Measurements from ENCODE around the gene ITSN2. TPM values are rescaled to one million over a fixed set of nuclear protein-coding genes. Genes with fewer than 3 reads are reported as not detected.
"Not testable (repeated sequence)": the region's sequence is repeated elsewhere in the genome, so short reads cannot be mapped to it uniquely, and the experiment has no call there.

The ITSN2 gene
- total RNA-seq, 1 donor from 2014 or later = 19.6 TPM

DNA sequence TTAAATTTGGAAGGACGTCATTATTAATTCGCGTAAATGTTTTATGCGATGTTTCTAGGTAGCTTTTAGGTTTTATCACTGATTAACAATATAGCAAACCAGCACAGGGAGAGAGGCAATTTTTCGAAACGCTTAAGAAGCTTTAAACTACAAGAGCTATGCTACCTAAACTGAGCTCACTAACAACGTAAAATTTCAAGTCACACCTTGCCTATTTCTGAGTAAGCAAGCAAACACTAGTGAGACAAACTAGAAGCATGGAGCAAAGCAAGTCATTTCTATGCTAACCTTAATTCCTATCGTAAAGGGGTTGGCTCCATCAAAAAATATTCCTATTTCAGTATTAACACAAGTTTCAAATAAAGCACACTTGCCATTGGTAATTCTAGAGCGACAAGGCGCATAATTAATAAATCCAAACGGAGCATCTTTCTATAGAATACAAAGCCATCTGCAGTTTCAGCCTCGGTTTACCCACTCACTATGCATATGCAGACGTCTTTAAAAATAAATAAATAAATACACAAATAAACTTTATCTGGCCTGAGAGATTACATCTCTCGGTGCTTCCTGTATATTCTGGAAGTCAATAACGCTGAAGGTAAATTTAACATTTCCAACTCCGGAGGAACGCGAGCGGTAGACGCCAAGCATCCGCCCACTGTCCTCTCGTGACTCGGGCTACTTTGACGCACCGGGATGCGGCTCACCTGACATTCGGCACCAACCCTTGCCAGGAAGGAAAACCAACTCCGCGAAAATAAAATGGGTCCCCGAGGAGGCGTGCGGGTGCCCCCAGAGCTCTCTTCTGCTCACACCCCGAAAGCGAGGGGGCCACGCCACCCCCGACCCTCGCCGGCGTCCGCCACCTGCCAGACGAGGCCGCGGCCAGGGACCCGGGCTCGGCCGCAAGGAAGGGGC lies 947 bp downstream of the ITSN2 start:
- Mint-ChIP-seq H3K27me3 (ENCODE audit: low read depth) (no peaks in the 10 kb centered on the region), H3K4me1 (peaks cover 13% of the 10 kb centered on the region), H3K36me3 (peaks cover 3% of the 10 kb centered on the region), H3K4me3 (peak overlapping the region; percentile 78), H3K27ac (peak overlapping the region; percentile 52), H3K9me3 (no peaks in the 10 kb centered on the region)
- DNase-seq (ENCODE audit: low spot score in 2 of 2, unreplicated experiment in 2 of 2) = peak in 1 of 2 experiments; percentile 40
- TF ChIP-seq CTCF (IDR thresholded peaks at IDR 0.05; ENCODE audit: unreplicated experiment) = no peak

- H3K4me3 Mint-ChIP-seq; H3K9me3 Mint-ChIP-seq; DNase-seq (ENCODE audit: low spot score in 2 of 2, unreplicated experiment in 2 of 2); H3K36me3 Mint-ChIP-seq; H3K27ac Mint-ChIP-seq; H3K27me3 Mint-ChIP-seq (ENCODE audit: low read depth): not testable (repeated sequence)
- H3K4me1 Mint-ChIP-seq = peaks cover 14% of the 10 kb centered on the region
These were observed 2.6 kb downstream of the ITSN2 start for GRCh38 chr2:24357767-24358166.

GRCh38 chr2:24357115-24357514 lies 3.2 kb downstream of the ITSN2 start:
- H3K27ac Mint-ChIP-seq; DNase-seq (ENCODE audit: low spot score in 2 of 2, unreplicated experiment in 2 of 2); H3K4me3 Mint-ChIP-seq; H3K27me3 Mint-ChIP-seq (ENCODE audit: low read depth); H3K36me3 Mint-ChIP-seq; H3K9me3 Mint-ChIP-seq: not testable (repeated sequence)
- H3K4me1 Mint-ChIP-seq = peaks cover 17% of the 10 kb centered on the region

- H3K4me1 Mint-ChIP-seq = peaks cover 14% of the 10 kb centered on the region
- H3K9me3 Mint-ChIP-seq = peaks cover 11% of the 10 kb centered on the region
- DNase-seq (ENCODE audit: low spot score in 2 of 2, unreplicated experiment in 2 of 2) = no peak
- H3K4me3 Mint-ChIP-seq = no peak overlapping the region
- H3K27me3 Mint-ChIP-seq (ENCODE audit: low read depth) = no peaks in the 10 kb centered on the region
- H3K27ac Mint-ChIP-seq = no peak overlapping the region
- H3K36me3 Mint-ChIP-seq = peaks cover 3% of the 10 kb centered on the region
- no peak for TF ChIP-seq CTCF (IDR thresholded peaks at IDR 0.05; ENCODE audit: unreplicated experiment)
These were observed 5.4 kb downstream of the ITSN2 start for GRCh38 chr2:24354957-24355356.

GRCh38 chr2:24354395-24354794 lies 5.9 kb downstream of the ITSN2 start:
- H3K27me3 Mint-ChIP-seq (ENCODE audit: low read depth) = no peaks in the 10 kb centered on the region
- DNase-seq (ENCODE audit: low spot score in 2 of 2, unreplicated experiment in 2 of 2) = no peak
- no peak for TF ChIP-seq CTCF (IDR thresholded peaks at IDR 0.05; ENCODE audit: unreplicated experiment)
- H3K9me3 Mint-ChIP-seq = peaks cover 11% of the 10 kb centered on the region
- H3K27ac Mint-ChIP-seq = no peak overlapping the region
- peaks cover 3% of the 10 kb centered on the region for H3K36me3 Mint-ChIP-seq
- H3K4me3 Mint-ChIP-seq = no peak overlapping the region
- peaks cover 12% of the 10 kb centered on the region for H3K4me1 Mint-ChIP-seq

GRCh38 chr2:24353973-24354372 lies 6.4 kb downstream of the ITSN2 start:
- Mint-ChIP-seq H3K4me1 (peaks cover 11% of the 10 kb centered on the region), H3K4me3 (no peak overlapping the region), H3K36me3 (peaks cover 3% of the 10 kb centered on the region), H3K27me3 (ENCODE audit: low read depth) (no peaks in the 10 kb centered on the region), H3K9me3 (peaks cover 11% of the 10 kb centered on the region), H3K27ac (no peak overlapping the region)
- TF ChIP-seq CTCF (IDR thresholded peaks at IDR 0.05; ENCODE audit: unreplicated experiment) = no peak
- DNase-seq (ENCODE audit: low spot score in 2 of 2, unreplicated experiment in 2 of 2) = no peak
